Fibroblast of mammary gland (primary cell): ENCODE data around the gene SWSAP1.
A peak's percentile ranks its signal among the peaks of the same experiment; 100 is the strongest.
"Not testable (repeated sequence)": the region's sequence is repeated elsewhere in the genome, so short reads cannot be mapped to it uniquely, and the experiment has no call there.

Experiments used
- DNase-seq: peaks from one replicate; pipeline ENCODE4 v3.0.0-alpha.2; 2010; ENCODE audit warnings: low read depth
- H3K4me3 ChIP-seq: 2 replicates; pipeline ENCODE4 v1.5.1; 2011; ENCODE audit warnings: low read depth, mild to moderate bottlenecking, low read length, moderate library complexity; ENCODE audit not compliant: control insufficient read depth
- TF ChIP-seq, protein P1 (sequence below): conservative IDR thresholded peaks from 2 replicates; pipeline ENCODE4 v1.5.1; 2011; ENCODE audit warnings: low read depth, low read length, inconsistent platforms; ENCODE audit not compliant: control insufficient read depth, insufficient read depth

SWSAP1 gene

DNA sequence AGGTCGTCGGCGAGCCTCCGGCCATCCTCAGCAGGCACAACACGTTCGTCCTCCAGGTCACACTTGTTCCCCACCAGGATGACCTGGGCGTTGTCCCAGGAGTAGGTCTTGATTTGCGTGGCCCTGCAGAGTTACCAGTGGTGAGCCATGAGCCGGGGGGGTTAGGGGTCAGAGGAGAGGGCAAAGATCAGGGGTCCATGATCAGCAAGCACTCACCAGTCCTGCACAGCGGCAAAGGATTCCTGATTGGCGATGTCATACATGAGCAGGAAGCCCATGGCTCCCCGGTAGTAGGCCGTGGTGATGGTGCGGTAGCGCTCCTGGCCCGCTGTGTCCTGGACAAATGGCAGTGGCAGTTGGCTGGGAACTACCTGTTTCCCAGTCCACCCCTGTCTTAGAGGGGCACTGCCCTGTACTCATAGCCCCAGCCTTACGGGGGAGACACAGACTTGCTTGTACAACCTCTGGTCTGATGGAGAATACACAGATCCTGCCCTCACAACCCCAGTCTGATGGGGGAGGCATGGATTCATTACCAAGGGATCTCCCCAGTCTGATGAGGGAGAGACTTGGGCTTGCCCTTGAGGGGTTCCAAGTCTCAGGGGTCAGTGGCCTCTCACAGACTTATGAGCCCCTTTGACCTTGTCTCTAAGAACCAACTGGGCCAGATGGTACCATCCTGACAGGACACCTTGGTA lies 38.9 kb upstream of the SWSAP1 start:
- no peak overlapping the region for H3K4me3 ChIP-seq
- no peak for DNase-seq
- TF ChIP-seq, protein P1, sequence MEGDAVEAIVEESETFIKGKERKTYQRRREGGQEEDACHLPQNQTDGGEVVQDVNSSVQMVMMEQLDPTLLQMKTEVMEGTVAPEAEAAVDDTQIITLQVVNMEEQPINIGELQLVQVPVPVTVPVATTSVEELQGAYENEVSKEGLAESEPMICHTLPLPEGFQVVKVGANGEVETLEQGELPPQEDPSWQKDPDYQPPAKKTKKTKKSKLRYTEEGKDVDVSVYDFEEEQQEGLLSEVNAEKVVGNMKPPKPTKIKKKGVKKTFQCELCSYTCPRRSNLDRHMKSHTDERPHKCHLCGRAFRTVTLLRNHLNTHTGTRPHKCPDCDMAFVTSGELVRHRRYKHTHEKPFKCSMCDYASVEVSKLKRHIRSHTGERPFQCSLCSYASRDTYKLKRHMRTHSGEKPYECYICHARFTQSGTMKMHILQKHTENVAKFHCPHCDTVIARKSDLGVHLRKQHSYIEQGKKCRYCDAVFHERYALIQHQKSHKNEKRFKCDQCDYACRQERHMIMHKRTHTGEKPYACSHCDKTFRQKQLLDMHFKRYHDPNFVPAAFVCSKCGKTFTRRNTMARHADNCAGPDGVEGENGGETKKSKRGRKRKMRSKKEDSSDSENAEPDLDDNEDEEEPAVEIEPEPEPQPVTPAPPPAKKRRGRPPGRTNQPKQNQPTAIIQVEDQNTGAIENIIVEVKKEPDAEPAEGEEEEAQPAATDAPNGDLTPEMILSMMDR: no peak

GRCh38 chr19:11337080-11337479 lies 37.4 kb upstream of the SWSAP1 start:
- TF ChIP-seq, protein P1: no peak
- no peak overlapping the region for H3K4me3 ChIP-seq
- no peak for DNase-seq

- no peak for DNase-seq
- TF ChIP-seq, protein P1: no peak
- no peak overlapping the region for H3K4me3 ChIP-seq
Observed at GRCh38 chr19:11338121-11338520, 36.3 kb upstream of the SWSAP1 start.

GRCh38 chr19:11338569-11339253 lies 35.8 kb upstream of the SWSAP1 start:
- no peak for DNase-seq
- peak overlapping the region; percentile 66 for H3K4me3 ChIP-seq
- TF ChIP-seq, protein P1: no peak

- TF ChIP-seq, protein P1: no peak
- peak; percentile 81 for DNase-seq
- H3K4me3 ChIP-seq: peak within 1 kb of the TSS; percentile 66
Observed at GRCh38 chr19:11339254-11340098, 35.0 kb upstream of the SWSAP1 start, which contains the start of gene RAB3D. RAB3D (minus strand) TSS chr19:11339657; CDS start chr19:11337399, 2,258 bp downstream.

DNA sequence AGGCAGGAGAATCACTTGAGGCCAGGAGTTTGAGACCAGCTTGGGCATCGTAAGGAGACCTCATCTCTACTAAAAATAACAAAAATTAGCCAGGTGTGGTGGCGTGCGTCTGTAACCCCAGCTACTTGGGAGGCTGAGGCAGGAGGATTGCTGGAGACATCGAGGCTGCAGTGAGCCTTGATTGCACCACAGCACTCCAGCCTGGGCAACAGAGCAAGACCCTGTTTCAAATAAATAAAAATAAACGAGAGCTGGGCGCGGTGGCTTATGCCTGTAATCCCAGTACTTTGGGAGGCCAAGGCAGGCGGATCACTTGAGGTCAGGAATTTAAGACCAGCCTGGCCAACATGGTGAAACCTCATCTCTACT lies 34.4 kb upstream of the SWSAP1 start:
- DNase-seq: not testable (repeated sequence)
- H3K4me3 ChIP-seq: peak overlapping the region; percentile 66

DNA sequence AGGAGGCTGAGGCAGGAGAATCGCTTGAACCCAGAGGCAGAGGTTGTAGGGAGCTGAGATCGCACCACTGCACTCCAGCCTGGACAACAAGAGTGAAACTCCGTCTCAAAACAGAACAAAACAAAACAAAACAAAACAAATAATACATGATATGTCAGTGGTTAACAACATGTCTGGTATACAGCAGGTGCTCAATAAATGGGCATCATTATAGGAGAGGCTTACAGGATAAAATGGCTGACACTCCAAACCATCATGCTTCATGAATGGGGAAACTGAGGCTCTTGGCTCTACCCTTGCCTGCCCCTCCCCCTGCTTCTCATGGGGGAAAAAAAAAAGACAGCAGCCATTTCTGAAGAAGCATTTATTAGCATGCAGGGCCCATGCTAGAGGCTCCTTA lies 32.0 kb upstream of the SWSAP1 start:
- TF ChIP-seq, protein P1: no peak
- DNase-seq: no peak
- no peak overlapping the region for H3K4me3 ChIP-seq
